GM21576 (cell line): Measurements from ENCODE around the gene LMAN1L.

Experiments
- ATAC-seq: cut with Tn5 transposase; IDR thresholded peaks from one replicate; pipeline ENCODE4 v1.9.1; 2021; ENCODE audit warnings: mild to moderate bottlenecking, moderate library complexity; ENCODE audit not compliant: unreplicated experiment

The LMAN1L gene

GRCh38 chr15:74833376-74834107 lies 20.9 kb downstream of the LMAN1L start:
- ATAC-seq: no peak

DNA sequence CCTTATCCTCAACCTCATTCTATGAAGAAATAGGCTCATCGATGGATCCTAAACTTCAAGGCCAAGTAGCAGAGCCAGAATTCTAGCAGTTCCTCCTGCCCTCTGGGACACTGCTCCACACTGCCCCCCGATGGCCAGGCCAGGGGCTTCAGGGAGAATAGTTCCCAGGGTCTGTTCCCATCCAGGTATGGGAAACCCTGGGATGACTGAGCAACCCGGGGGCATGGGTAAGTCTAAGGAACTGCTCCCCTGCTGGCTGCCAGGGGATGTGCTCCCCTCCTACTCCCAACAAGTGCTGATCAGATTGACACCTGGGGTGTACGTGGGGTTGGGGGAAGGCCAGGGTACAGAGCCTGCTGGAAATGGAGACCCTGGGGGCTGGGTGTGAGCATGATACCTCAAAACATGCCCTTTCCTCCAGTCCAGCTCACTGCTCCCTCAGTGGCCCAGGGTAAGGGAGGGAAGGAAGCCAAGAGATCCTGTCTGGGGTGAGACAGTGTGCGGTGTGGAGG lies 22.7 kb downstream of the LMAN1L start:
- no peak for ATAC-seq

DNA sequence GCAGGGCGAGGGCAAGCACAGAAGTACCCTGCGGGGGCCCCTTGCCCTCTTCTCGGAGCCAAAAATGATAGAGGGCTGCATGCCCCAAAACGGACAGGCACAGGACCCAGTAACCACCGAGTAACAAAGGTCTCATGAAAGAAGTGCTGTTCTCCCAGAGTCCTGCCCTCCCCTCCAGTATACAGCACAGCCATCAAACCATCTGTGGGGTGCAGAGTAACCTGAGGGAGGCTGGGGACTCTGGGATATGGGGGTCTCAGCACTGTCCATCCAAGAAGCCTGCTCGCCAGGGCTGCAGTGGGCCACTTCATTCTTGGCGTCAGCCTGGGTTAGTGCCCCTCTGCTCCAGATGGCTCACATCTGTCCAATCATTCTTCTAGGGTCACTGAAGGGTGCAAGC lies 24.2 kb downstream of the LMAN1L start:
- no peak for ATAC-seq

DNA sequence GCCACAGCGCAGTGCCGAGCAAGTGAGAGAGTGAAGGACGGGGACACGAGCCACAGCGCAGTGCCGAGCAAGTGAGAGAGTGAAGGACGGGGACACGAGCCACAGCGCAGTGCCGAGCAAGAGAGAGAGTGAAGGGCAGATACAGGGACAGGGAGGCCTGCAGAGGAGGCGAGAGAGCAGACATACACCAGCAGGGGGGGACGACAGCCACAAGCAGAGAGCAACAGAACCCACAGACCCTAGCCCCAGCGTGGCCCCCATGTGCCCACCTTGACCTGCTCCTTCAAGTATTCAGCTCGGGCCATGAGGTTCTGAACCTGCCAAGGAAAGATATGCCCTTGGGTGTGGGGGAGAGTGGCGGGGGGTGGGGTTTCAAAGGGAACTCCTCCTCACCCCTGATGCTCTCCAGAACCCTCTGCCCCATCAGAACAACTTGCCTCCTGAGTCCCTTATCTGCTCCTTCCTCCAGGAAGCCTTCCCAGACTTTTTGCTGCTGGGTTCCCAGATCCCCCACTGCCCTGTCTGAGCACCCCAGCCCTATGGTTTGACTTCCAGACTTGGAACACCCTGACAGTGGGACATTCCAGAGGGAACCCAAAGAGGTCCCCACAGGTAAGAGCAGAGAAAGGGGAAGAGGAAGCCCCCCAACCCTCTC lies 25.0 kb downstream of the LMAN1L start:
- ATAC-seq: no peak

GRCh38 chr15:74838137-74838516 lies 25.5 kb downstream of the LMAN1L start:
- ATAC-seq: no peak

DNA sequence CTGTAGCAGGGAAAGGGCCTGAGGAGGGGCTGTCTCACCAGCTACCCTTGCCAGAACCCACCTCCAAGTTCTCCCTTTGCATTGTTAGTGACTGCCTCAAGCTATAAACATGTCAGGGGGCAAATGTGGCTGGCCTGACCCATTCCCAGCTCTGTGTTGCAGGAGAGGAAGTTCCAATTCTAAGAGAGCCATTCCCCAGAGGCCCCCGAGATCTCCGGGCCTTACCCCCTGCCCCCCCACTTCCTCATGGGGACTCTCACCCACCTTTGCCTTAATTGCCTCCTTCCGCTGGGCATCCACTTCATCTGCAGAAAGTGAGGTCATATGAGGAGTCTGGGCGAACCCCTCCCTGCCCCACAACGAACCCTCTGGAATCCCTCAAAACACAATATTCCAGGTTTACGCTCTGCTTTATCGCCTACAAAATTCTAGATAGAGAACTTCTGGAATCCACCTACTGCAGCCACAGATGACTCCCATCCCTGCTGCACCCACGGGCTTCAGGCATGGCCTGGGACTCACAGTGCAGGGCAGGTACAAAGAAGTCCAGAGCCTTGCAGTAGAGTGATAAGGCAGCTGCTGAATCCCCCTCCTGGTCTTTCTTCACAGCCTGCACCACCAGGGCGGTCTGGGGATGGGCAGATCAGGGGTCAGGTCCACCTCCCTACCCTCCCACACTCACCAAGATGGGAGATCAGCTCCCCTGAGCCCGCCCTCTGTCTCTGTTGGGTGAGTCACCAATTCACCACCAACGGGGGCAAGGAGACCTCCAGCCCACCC lies 26.3 kb downstream of the LMAN1L start:
- ATAC-seq: no peak

DNA sequence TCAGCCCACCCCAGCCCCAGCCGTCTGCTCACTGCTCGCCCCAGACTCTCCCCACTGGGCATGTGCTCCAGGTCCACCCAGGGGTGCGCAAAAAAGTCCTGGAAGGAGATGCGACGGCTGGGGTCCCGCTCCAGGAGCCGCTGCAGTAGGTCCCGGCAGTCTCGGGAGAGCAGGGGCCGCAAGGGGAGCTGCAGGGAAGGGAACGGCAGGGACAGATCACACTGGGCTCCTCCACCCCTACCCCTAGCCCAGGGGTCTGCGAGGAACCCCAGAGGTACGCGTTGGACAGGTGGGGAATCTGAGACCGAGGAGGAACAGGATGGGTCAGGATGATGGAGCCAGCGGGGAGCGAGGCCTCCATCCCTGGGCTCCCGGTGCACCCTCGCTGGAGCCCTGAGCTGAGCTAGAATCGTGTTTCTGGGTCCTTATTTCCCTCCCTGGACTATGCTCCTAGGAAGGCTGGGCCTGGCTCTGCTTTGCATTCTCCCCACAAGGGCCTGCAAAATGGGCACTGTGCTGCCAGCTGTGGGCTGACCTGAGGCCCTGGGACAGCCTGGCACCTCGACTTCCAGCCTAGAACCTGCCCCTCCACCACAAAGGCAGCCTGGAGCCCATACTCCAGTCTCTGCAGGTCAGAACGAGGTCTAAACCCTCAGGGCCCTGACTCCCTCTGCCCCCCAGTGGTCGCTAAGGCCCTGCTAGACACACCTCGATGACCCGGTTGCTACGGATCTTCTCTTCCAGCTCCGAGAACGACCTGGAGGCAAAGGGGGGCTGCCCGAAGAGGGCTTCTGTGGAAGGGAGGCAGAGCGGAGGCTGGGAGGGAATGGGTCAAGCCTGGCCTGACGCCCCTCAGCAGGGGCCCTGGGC lies 27.1 kb downstream of the LMAN1L start:
- no peak for ATAC-seq

DNA sequence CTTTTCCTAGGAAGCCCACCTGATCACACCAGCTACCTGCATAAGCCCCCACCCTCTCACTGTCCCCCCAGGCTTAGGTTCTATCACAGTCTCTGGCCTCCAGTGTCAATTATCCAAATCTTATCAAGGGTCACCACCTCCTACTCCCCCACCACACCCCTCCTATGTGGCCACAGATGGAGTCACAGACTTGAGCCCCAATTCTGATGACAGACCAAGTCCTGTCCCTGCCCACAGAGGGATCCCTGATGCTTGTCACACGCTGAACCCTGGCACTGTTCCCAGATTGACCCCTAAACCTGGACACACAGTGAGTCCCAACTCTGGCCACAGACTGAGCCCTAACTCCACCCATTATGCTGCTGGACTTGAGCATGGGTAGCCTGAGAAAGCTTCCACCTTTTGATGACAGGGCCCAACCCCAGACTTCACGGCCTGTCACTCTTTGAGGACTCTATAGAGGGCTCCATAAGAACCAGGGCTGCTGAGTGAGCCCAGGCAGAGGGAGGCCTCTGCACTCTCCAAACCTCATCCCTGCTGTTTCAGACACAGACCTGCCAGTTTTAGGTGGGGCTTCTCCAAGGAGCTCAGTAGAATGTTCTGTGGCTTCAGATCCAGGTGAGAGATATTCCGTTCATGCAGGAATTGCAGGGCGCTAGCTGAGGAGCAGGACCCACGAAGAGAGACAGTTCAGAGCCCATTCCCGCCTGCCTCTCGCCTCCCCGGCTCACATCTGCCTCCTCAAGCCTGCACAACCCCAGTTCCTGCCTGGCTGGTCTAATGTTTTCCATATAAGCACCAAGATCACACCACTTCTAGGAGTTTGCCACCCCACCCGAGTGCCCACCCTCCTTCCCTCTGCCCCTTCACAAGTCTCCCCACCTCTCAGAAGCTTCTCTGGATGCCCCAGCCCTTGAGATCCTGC lies 28.5 kb downstream of the LMAN1L start:
- ATAC-seq: no peak

- no peak for ATAC-seq
These were observed 29.3 kb downstream of the LMAN1L start for GRCh38 chr15:74841891-74842373.

DNA sequence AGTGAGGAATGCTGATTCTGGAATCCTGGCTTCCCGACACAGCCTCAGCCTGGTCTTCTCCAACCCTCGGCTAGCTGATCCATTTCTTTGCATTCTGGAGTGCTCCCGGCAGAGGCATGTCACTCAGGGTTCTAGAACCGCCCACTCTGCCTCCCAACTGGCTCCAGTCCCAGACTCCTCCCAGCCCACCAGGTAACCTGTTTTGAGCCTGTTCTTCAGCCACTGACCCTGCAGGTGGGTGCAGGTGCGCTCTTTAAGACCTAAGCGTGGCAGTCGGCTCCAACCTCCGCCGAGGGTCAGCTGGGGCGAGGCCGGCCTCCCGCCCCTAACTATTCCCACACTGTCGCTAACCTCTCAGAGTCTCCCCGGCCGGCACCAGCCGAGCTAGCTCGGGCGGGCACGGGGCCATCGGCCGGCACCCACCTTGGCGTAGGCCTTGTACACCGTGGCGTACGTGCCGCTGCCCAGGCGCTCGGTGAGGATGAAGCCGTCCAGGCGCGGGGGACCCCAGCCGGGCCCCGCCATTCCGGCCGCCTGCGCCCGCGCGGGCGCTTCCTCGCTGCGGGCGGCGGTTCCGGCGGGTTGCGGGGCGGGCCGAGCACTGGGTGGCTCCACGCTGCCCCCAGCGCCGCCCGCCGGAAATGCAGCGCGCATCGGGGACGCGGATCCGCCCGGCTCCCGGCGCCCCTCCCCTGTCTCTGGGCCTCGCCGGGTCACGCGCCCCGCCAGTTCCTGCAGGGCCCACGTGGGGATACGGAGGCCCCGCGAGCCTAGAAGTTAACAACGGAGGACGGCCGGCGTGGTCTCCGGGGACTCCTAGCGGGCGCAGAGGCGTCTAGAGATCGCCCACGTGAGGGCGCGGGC lies 30.2 kb downstream of the LMAN1L start, which contains the start of gene ULK3:
Gene ULK3, minus strand, starts transcription at position 576 of the 864 bp plus-strand sequence. Its CDS starts 51 bp downstream, at position 525.
- ATAC-seq: peak; percentile 75

GRCh38 chr15:74843445-74843828 lies 30.8 kb downstream of the LMAN1L start:
- ATAC-seq: no peak

GRCh38 chr15:74843891-74844299 lies 31.3 kb downstream of the LMAN1L start:
- no peak for ATAC-seq

- no peak for ATAC-seq
These were observed 31.9 kb downstream of the LMAN1L start for GRCh38 chr15:74844319-74845207.

GRCh38 chr15:74845208-74845568 lies 32.6 kb downstream of the LMAN1L start:
- ATAC-seq: no peak

DNA sequence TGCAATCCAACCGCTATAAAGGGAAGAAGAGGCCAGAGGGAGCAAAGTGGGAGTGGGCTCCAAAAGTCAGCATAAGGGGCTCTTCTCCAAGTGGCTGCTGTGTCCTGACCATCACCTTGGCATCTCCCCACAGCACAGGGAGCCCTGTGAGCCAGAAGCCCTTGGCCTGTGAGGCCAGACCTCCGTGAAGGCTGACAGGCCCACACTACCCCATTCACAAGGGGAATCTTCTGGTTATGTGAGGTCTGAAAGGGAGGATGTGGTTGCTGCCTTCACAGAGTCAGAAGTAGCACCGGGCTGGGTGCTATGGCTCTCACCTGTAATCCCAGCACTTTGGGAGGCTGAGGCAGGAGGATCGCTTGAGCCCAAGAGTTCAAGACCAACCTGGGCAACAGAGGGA lies 32.9 kb downstream of the LMAN1L start:
- no peak for ATAC-seq

GRCh38 chr15:74847432-74847831 lies 34.8 kb downstream of the LMAN1L start:
- ATAC-seq: no peak

- no peak for ATAC-seq
These were observed 37.8 kb downstream of the LMAN1L start for GRCh38 chr15:74850393-74850792.

DNA sequence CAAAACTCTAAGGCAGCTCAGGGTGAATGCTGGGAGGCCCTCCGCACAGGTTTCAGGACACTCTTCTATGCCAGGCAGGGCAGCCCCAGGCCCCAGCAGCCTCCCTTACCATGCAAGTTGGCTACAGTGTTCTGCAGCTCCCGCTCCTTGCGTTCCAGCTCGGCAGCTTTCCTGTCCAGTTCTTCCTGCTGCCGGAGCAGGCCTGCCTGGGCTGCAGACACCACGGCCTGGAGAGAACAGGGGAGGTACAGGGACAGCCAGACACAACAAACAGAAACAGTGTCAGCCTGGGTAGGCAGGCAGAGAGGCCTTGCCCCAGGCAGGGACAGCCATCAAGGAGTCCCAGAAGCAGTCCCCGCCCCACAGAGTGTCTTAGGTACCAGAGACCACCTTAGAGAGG lies 39.3 kb downstream of the LMAN1L start:
- no peak for ATAC-seq
